Measurements from ENCODE around the gene MRPL23.

DNA sequence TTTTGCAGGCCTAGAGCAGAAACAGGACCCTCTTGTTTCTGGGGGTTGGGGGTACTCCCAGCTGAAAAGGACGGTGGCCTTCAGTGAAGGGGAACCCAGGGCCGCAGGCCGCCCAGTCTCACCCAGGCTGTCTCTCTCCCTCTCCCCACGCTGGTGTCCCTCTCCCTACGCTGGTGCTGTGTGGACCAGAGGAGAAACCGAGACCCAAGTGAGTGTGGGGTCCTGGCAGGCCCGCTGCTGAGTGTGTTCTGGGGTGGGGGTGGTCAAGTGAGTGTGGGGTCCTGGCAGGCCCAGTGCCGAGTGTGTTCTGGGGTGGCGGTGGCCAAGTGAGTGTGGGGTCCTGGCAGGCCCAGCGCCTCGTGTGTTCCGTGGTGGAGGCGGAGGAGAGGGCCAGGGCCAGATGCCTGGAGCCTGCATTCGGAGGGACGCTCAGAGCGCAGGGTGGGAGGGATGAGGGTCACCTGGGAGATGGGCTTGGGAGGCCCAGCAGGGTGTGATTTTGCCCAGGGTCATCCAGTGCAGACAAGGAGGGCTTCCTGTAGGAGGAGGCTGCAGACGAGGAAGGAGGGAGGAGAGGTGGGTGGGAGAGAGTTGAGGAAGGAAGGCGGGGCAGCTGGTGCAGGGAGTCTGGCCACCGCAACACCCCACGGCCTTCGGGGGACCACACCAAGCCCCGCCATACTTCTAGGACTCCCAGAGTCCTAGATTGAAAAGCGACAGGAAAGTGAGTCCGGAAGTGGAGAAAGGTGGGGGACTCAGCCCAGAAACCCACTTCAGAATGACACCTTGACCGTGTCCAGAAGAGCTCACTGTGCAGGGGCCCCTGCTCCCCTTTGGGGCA lies 17.3 kb upstream of the MRPL23 start:
- no peak for TF ChIP-seq EZH2phosphoT487 (IDR thresholded peaks at IDR 0.05; ENCODE audit: borderline replicate concordance)
- no peak for TF ChIP-seq POLR2A (IDR thresholded peaks at IDR 0.05; ENCODE audit: borderline replicate concordance, extremely low read depth, insufficient read depth, insufficient read length)
- TF ChIP-seq, protein P1, sequence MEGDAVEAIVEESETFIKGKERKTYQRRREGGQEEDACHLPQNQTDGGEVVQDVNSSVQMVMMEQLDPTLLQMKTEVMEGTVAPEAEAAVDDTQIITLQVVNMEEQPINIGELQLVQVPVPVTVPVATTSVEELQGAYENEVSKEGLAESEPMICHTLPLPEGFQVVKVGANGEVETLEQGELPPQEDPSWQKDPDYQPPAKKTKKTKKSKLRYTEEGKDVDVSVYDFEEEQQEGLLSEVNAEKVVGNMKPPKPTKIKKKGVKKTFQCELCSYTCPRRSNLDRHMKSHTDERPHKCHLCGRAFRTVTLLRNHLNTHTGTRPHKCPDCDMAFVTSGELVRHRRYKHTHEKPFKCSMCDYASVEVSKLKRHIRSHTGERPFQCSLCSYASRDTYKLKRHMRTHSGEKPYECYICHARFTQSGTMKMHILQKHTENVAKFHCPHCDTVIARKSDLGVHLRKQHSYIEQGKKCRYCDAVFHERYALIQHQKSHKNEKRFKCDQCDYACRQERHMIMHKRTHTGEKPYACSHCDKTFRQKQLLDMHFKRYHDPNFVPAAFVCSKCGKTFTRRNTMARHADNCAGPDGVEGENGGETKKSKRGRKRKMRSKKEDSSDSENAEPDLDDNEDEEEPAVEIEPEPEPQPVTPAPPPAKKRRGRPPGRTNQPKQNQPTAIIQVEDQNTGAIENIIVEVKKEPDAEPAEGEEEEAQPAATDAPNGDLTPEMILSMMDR (IDR thresholded peaks at IDR 0.05 in 2 of 3, conservative IDR thresholded peaks at IDR 0.05 in 1 of 3; ENCODE audit: borderline replicate concordance in 1 of 3, insufficient read depth in 1 of 3, low read depth in 2 of 3, low read length in 2 of 3), result no peak

Data from HCT116 (cell line).